HG03139 (cell line): ENCODE results near the gene CCDC3.

Experiments used
- ATAC-seq: cut with Tn5 transposase; IDR thresholded peaks from one replicate; pipeline ENCODE4 v1.9.1; 2021; ENCODE audit not compliant: unreplicated experiment

Gene CCDC3

DNA sequence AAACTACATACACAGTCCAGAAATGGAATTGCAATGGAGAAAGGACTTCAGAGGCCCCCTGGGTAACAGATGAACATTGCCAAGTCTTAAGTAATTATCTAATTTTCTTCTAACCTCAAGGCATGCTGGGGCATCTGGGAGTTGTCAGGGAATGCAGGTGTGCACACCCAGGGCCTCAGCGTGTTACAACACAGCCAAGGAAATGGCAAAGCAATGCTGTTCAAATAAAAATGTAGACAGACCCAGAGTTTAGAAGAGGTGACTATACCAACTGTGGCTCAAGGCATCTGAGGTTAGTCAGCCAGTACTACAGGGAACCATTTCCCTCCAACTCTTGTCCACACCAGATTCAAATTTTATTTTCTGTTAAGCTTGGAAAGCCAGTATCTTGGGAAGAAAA lies 73.6 kb downstream of the CCDC3 start:
- no peak for ATAC-seq

DNA sequence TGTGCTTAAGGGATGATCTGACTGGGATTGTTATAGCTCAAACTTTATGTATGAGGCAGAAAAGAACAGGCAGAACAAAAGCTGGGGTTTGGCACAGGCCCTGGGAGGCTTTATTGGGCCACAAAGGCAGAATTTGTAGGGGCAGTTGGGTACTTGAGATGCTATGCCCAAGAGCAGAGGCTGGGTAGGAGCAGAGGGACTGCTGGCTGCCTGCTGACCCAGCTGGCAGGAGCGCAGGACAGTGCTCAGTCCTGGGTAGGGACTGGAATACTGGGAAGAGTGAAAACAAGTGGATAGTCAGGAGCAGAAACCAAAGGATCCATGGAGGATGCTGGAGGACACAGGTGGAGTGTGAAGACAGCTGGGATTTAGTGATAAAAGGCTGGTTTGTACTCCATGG lies 75.7 kb downstream of the CCDC3 start:
- ATAC-seq, result no peak

DNA sequence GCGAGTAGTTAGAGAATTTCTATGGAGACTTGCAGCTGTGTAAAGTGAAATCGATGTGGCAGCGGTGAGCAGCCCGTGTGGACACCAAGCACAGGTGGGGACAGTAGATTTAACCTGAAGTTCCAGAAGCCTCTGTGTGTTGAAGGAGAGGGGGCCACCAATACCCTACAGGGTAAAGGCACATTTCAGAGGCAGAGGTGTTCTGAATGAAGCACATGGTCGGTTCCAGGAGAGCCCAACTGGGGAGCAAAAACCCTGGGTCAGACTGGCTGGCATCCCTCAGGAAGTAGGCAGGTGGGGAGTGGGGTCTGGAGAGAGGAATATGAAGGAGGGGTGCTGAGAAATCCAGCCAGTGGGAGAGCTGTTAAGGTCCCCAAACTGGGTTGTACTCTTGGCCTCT lies 76.6 kb downstream of the CCDC3 start:
- ATAC-seq, result no peak

DNA sequence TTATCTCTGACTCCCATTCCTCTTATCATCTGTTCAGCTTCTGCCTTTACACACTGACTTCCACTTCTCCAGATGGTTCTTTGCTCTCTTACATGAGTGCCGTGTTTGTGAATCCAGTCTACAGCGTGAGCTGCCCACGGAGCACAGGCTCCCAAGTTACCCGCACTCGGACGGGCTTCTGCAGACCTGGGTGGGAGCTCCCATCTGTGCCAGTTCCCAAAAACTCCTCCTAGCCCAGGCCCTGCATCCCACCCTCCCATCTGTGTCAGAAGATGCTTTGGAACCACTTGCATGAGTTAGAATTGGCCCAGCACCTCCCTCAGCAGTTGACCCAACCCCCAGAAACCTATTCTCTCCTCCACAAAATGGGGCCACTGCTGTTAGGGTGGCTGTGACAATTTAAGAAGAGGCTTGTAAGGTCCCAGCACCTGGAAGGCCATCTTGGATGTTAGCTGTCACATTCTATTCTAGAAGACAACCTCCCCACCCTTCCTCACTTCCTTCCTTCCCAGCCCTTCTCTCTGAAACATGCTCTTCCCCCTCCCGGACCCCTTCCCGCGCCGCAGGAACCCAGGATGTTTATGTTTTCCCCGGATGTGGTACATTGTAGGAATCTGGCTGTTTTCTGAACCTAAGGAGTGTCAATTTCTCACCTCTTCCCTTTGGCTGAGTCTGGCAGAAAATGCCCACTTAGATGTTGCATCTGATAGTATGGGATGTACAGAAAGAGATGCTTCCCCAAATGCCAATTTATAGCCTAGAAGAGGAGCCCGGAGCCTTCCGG lies 79.2 kb downstream of the CCDC3 start:
- ATAC-seq, result no peak

DNA sequence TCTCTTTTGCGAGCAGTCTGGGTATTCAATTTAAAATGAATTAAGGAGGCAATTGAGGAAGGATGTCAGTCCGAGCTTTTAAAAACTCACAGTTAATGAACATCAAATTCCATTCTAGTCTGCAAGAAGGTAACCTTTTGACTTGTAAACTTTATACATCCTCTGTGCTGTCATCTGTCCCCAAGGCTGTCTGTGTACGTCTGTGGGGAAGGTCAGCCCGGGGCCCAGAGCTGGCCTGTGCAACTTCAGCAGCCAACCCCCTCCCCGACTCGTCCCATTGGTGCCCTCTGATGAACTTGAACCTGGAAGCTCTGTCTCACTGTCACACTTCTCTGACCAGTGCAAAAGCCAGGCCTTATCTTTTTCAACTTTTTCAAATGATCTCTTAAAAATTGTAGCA lies 80.3 kb downstream of the CCDC3 start:
- ATAC-seq, result no peak

DNA sequence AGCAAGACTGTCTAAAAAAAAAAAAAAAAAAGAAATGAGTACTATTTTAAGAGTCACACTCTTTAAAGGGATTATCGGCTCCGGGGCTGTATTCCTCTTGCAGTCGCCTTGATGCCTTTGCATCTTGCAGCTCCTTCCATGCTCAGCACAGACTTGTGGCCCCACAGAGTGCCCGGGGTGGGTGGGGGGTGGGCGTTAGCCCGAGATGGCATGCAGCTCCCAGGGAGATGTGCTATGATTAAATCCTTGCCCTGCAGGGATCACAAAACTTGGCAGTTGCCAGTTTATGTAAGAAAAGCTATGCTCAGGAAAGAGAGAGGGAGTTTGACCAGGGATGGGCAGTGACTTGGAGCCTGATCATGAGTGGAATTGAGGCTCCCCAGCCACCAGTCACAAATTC lies 81.9 kb downstream of the CCDC3 start:
- ATAC-seq, result no peak

DNA sequence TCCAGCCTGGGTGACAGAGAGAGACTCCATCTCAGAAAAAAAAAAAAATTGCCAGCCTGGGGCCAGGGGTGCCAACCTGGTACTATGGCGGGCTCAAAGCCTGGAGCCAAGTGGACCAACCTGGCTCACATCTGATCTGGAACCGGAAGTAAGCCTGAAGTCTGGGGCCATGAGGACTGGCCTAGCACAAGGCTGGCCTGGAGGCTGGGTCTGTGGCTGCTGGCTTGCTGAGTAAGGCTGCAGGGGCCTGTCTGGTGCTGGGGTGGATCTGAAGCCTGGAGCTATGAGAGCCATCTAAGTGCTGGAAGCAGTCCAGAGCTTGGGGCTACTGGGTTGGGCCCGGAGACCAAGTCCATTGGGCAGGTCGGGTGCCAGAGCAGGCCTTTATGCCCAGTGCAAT lies 84.9 kb downstream of the CCDC3 start:
- no peak for ATAC-seq

DNA sequence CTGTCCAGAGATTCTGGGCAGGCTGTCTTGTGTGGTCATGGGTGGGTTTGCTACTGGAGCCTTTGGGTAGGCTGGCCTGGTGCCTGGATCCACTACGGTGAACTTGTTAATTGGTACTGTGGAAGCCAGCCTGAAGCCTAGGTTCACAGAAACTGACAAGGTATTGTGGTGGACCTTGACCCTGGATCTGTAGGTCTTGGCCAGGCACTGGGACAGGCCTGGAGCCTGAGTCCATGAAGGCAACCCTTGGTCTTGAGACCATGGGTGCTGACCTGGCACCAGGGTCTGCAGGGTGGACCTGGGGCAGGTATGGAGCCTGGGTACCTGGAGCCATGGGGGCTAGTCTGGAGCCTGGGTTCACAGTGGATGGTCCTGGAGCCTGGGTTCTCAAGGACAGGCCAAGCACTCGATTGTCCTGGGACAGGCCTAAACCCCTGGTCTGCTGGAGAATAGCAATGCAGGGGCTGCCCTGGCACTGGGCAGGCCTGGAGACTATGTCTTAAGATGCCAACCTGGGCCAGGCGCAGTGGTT lies 85.8 kb downstream of the CCDC3 start:
- no peak for ATAC-seq

DNA sequence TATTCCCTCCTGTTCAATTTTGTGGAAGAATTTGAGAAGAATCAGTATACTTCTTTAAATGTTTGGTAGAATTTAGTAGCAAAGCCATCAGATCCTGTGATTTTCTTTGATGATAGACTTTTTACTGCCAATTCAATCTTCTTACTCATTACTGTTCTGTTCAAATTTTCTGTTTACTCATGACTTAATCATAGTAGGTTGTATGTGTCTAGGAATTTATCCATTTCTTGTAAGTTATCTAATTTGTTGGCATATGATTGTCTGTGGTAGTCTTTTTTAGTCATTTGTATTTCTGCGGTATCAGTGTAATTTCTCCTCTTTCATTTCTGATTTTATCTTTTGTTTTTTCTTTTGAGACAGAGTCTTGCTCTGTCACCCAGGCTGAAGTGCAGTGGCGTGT lies 87.4 kb downstream of the CCDC3 start:
- ATAC-seq, result no peak

DNA sequence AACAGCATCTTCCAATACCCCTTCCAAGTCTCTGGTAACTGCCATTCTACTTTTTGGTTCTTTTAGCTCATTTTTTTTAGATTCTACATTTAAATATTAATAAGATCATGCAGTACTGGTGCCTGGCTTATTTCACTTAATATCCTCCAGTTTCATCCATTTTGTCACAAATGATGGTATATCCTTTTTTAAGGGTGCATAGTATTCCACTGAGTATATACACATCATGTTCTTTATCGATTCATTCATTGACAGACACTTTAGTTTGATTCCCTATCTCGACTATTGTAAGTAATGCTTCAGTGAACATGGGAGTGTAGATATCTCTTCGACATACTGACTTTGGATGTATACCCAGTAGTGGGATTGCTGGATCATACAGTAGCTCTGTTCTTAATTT lies 89.7 kb downstream of the CCDC3 start:
- ATAC-seq, result no peak

DNA sequence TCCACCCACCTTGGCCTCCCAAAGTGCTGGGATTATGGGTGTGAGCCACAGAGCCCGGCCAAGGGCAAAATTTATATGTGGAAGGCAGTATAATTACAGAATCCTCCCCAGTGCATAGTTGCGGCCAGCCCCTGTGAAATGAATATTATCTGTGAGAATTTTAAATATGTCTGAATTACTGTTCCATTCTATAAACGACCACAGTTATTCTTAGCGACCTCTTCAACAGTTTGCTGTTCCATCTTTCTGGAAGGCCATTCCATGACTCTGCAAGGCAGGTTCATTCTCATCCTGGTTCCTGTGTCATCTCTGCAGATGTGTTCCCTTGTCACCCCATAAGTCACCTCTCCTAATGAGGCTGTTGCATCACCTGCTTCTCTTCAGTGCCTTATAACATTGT lies 90.7 kb downstream of the CCDC3 start:
- no peak for ATAC-seq

DNA sequence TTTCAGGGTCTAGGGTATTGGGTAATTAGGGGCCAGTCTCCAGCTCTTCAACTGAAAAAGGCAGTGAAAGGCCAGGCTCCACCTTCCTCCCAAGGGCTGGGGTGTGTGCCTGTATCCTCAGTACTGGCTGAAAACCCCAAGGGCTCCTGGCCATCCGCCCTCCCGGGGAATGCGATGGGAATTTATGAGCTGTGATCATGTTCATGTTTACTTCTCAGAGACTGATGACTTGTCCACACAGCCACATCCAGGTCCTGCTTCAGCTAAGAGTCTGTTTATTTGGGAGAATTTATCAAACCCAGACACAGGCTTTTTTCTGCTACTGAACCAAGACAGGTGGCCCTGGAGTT lies 91.7 kb downstream of the CCDC3 start:
- no peak for ATAC-seq

DNA sequence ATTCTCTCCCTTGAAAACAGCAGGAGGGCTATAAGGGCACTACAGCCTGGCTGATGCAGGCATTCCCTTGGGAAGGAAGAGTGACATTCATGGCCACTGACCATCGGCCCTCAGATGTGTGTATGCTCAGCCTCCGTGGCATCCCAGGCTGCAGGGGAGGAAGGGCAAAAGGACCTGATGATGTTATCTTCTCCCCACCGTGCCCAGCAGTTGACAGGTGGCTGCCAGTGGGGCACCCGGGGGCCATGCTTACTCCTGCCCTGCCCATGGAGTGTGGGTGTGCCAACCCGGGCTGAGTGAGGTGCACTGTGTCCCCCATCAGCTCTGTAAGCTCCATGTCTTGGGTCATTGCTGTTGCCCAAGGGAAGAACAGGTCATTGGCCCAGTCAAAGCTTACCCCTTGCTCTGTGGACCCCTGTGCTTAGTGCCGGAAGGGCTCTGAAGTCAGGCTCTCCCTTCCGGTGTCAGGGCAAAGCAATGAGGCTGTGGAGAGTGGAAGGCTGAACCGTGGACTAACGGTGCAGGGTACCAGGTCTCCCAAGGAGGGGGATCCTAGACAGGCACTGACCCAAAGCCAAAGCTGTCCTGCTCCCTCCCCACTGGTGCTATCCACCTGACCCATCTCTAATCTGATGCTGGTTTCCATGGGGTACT lies 92.2 kb downstream of the CCDC3 start:
- no peak for ATAC-seq

DNA sequence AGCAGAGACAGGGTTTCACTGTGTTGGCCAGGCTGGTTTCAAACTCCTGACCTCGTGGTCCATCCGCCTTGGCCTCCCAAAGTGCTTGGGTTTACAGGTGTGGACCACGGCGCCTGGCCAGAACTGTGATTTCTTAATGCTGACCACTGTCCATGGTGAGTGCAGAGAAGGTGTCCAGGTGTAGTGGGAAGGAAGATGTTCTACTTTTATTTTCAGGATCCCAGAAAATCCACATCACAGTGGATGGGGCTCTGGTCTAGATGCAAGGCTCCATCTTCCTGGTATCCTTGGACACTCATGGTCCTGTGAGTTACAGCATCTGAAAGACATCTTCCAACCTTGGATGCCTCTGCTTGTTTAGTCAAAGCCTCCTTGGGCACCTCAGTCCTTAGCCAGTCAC lies 92.7 kb downstream of the CCDC3 start:
- ATAC-seq, result no peak

DNA sequence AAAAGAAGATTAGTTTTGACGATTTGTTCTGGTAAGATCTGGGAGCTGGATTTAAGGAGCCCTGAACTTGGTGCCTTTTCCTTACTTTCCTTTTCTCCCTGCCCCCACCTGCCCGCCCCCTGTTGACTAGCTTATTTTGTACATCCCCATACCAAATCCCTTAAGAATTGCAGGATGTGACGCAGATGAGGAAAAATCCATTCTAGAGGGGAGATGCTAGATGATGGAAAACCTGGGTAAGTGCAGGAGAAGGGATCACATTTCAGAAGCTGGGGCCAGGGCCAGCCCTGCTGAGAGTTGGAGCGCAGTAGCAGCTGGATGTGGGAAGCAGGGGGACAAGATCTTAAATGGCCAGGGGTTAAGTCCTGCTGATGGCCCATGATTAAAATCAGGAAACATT lies 93.9 kb downstream of the CCDC3 start:
- ATAC-seq, result no peak

DNA sequence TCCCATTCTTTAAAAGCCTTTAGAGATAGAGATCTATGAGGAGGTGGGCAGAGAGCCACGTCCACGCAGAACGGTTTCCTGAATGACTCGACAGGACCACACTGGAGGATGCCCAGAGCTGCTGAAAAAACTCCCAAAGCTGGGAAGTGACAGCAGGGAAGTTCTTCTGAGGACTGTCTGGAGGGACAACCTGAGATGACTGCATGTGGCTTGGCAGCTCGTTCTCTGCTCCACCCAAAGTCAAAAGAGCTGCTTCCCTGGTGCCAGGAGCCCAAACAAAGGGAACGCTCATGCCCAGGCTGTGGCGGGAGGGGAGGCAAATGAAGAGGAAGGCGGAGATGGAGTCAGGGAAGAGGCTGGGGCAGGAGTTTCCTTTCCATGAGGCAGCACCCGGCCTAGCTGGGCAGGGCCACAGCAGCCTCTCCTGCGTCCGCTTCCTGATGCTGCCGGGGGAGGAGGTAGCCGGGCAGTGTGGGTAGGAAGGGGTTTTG lies 95.4 kb downstream of the CCDC3 start:
- no peak for ATAC-seq

DNA sequence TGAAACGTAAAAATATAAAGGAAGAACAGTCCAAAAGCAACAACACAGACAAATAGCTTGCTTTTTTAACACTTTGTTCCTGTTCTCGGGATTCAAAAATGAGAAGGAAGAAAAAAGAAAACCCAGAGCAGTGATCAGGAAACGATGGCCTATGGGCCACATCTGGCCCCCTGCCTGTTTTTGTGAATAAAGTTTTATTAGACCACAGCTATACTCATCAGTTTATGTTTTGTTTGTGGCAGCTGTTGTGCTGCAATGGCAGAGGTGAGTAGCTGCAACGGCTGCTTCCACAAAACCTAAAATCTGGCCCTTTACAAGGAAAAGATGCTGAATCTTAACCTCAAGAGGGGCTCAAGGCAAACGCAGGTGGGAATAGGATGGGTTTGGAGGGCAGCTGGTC lies 96.4 kb downstream of the CCDC3 start:
- no peak for ATAC-seq

DNA sequence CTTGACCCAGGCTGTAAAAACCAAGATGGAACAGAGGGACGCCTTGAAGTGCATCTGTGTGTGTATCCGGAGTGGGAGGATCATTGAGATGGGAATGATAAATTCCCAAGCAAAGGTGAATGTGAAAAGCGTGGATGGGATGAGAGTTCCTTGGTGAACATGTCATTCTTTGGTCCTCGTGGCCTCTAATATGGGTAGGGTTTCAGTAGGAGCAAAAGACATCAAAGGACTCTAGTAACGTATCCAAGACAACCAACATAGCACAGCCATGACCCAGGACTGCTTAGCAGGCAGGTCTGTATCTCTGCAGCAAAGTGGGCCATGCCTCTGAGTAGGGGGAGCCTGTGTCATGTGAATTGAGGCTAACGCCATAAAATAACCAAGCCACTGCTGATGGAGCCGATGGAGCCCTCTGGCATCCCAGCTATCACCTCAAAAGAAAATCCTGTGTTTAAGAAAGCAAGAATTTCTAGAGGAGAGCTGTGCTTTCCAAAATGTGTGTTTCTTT lies 98.6 kb downstream of the CCDC3 start:
- no peak for ATAC-seq

DNA sequence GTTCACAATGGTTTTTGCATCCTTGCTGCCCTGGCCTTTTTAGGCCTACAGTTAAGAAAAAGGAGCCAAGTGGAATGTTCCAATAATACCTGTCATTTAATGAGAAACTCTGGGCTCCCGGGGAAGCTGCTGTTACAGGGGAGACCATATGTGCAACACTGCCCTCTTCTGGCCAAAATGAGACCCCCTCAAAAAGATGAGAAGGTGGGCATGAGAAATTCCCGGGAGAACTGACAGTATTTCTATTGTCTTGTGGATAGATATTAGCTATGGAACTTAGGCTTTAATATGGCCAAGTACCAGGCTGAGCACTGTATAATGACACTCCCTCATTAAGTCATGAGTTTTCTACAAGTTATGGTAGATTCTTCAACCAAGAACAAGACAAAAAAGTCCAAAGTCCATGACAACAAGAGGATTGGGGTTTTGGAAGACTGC lies 99.4 kb downstream of the CCDC3 start:
- ATAC-seq, result no peak

DNA sequence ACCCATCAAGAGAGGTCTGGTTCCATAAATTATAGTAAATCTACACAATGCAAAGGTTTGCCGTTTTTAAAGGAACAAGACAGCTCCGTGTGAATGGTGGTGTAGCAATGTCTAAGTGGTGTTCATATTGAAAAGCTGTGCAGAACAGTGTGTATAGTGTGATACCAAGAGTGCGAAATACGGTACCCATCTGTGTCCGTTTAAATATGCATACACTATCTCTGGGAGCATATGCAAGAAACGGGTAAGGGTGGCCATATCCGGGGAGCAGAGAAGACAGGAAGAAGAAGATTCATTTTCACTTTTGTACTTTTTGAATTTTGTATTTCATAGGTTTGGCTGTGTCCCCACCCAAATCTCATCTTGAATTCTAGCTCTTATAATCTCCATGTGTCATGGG lies 102.0 kb downstream of the CCDC3 start:
- no peak for ATAC-seq

DNA sequence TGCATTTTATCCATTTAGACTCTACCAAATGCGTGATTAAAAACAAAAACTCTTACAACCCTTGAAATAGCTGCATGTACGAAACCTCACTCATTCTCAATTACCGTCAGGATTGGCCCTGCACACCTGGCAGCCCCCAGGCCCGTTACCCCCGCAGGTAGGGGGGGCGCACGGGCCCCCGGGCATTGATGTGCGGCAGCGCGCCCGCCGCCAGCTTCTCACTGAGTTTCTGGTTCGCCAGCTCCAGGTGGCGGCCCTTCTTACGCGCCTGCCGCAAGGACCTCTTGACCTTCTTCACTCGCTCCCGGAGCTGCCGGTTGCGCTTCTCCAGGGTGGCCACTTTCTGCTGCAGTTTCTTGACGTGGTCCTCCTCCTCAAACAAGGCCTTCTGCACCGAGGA lies 103.2 kb downstream of the CCDC3 start:
- no peak for ATAC-seq

DNA sequence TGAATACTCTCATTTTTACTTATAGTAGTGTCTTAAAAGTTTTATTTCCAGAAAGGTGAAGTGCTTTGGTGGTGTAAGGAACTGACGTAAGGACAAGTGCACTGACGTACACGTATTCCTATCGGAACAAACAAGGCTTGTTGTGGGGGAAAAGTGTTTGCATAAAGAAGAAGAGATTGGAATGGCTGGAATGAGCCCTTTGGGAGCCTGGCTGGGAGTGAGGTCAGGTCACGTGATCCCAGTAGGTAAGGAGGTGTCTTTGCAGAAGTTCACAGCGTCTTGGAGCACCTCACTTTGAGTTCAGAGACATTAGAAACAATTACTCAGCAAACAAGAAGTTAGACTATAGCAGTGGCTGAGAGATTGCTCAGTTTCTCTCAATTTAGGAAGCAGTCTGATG lies 104.2 kb downstream of the CCDC3 start:
- ATAC-seq, result no peak
